Fibroblast of peridontal ligament (primary cell): ENCODE results near the gene VEGFA.

Experiments used
- DNase-seq: peaks from one replicate; pipeline ENCODE4 v3.0.0-alpha.2; 2010; ENCODE audit errors: extremely low read depth

Gene VEGFA

DNA sequence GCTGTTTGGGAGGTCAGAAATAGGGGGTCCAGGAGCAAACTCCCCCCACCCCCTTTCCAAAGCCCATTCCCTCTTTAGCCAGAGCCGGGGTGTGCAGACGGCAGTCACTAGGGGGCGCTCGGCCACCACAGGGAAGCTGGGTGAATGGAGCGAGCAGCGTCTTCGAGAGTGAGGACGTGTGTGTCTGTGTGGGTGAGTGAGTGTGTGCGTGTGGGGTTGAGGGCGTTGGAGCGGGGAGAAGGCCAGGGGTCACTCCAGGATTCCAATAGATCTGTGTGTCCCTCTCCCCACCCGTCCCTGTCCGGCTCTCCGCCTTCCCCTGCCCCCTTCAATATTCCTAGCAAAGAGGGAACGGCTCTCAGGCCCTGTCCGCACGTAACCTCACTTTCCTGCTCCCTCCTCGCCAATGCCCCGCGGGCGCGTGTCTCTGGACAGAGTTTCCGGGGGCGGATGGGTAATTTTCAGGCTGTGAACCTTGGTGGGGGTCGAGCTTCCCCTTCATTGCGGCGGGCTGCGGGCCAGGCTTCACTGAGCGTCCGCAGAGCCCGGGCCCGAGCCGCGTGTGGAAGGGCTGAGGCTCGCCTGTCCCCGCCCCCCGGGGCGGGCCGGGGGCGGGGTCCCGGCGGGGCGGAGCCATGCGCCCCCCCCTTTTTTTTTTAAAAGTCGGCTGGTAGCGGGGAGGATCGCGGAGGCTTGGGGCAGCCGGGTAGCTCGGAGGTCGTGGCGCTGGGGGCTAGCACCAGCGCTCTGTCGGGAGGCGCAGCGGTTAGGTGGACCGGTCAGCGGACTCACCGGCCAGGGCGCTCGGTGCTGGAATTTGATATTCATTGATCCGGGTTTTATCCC, at the start of gene VEGFA:
Gene VEGFA (plus strand): TSS at position 686 of the 846 bp plus-strand sequence.
- DNase-seq = peak; percentile 91

DNA sequence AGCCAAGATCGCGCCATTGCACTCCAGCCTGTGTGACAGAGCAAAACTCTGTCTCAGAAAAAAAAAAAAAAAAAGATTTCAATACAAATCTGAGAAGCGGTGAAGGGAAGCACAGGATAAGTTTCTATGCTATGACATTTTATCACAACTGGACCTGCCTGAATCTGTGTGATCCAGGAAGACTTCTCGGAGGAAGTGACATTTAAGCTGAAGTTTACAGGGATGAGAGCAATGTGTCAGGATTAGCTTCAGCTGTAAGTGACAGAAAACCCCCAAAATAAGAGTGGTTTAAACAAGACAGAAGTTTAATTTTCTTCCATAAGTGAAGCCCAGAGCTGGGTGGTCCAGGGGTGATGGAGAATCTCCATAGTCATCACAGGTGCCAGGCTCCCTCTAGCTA, 49.0 kb upstream of the VEGFA start:
- DNase-seq = no peak

DNA sequence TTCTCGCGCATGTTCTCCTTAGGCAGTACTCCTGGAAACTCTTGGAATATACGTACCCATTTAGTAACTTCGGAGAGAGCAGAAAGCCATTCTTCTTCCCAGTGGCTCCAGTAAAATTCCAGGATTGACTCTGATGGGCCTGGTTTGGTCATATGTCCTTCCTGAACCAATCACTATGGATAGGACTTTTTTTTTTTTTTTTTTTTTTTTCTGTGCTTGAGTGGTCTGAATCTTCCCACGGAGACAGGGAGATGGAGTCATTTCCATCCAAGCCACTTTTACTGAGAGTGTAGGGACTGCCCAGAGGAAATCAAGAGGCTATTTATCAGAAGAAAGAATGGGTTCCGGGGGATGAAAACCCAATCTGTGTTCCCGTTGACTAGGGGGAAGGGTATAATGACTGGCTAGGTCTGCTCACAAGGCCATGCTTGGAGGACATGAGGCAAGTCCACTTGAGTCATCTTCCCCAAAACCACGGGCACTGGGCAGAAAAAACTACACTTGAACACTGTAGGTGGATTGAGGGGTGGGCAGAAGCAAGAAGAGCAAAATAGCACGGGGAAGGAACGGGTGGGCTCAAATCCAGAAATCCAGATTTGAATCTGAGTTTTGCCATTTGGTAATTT, 47.0 kb upstream of the VEGFA start:
- no peak for DNase-seq

DNA sequence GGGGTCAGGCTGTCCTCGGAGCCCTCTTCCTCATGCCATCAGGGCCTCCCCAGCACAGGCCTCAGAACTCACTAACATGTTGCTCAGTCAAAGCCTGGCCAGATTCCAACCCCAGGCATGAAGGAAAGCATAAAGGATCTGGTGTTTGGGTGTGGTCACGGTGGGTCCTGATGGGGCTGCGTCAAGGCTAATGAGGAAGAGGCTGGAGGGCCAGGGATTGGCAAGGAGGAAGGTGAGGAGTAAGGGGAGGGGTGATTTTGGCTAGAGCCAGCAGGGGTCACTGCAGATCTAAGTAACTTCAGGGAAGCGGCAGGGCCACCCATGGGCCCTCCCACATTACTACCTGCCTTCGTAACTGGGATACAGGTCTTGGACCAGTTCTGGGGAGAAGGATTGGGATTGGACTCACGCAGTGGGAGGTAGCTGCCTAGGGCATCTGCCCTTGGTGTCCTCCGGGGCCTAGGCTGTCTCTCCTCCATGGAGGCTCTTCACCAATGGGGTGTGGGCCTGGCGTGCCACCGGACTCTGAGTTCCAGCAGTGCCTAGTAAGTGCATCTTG, 46.2 kb upstream of the VEGFA start:
- peak; percentile 60 for DNase-seq

DNA sequence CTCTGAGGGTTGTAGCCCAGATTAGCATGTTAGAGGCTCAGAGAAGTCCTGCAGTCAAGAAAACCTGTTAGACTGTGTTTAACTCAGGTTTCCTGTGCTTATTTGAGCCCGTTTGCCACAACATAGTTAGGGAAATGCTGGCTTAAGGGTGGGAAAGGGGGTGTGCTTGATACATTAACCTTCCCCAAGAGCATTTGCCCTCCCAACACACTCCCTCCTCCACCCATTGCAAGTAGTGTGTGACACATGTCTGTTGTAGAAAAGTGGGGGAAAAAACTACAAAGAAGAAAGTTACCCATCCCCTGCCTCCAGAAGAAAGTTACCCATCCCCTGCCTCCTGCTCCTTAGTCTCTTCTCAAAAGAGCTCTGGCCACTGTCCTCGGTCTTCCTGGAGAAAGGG, 45.7 kb upstream of the VEGFA start:
- DNase-seq = no peak

DNA sequence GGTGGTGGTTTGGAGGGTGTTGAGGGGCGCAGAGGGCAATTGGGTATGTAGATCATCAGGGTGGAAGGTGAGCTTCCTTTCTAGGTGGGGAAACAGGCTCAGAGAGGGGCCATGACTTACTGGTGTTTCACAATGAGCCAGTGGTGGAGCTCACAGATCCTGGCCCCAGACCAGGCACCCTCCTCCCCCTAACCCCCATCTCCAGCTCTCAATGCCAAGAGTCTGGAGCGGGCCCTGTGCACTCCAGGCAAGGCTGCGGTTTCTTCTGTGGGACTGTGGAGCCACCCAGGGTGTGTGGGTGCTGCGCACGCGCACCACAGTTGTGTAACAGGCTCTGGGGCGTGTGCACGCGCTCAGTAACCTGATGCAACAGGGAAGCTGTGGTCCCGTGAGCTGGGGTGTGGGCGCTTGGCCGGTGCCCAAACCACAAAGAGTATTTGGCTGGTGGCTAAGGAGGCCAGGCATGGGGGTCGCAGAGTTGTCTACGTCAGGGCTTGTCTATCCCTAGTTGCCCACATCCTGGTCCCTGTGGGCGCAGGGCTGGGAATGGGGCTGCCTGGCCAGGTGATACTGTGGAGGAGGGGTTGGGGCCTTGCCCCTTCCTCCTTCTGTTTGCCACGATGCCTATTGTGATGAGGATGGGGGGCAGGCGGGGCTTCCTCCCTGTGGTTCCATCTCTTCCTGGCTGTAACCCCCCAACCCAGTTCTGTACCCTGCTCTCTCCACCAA, 44.9 kb upstream of the VEGFA start:
- peak; percentile 97 for DNase-seq

DNA sequence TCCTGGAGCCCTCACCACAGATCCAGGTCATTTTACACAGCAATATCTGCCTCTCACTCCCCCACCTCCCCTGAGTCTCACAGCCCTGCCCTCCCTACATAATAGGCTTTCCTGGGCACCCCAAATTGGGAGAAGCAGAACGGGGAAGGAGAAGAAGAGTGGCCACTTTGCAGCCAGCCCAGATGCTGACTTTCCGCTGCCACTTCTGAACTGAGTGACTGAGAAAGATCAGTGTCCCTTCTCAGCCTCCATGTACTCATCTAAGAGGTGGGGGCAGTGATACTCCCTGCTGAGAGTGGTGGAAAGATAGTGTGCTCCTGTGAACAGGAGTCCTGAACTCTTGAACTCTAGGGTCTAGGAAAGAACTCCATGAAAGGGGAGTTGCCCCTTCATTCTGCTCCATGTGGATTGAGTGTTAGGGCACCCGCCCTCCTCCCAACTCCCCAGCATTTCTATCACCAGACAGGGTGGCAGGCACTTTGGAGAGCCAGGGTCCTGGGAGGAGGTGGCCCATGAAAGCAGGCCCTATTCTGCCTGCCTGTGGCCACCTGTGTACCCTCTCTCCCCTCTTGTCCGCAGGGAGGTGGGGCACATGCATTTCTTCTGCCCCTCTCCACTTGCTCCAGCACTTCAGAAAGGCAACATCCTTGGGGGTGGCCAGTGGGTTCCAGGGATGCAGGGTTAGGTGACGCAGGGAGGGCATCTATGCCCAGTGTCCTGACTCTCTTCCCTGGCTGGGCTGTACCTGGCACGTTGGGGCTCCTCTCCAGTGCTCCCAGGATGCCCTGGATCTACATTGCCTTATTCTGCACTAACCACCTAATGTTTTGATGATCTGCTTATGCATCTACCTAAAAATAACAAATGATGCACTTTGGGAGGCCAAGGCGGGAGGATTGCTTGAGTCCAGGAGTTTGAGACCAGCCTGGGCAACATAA, 44.1 kb upstream of the VEGFA start:
- DNase-seq = no peak

DNA sequence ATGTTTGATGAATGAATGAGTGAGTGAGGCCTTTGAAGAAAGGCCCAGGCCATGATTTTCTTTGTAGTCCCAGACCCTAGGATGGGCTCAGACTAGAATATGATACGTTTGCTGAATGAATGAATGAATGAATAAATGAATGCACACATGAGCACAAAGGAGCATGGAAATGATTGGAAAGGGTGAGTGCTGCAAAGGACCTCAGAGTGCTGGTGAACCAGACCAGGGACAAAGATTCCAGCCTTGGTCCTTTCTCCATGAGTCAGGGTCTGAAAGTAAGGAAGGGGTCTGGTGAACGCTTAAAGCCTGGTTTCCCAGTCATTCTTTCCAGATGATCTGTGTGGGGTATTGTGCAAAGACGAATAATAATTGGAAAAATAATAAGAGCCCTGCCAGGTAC, 42.4 kb upstream of the VEGFA start:
- no peak for DNase-seq

DNA sequence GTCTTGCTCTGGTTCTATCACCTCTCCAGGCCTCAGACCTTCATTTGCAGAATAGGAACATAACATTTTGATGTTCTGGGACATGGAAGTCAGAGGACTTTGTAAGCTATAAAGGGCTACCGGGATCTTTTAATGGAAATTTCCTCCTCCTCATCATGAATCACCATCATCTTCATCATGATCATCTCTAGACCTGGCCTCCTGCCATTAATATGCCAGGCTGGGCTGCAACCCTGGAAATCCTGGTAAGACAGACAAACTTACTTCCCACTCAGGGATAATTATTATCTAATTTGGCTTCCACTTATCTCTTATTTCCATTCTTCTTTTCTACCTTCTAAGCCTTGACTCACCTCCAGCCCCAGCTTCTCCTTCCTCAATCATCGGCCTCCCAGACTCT, 41.4 kb upstream of the VEGFA start:
- DNase-seq = no peak

DNA sequence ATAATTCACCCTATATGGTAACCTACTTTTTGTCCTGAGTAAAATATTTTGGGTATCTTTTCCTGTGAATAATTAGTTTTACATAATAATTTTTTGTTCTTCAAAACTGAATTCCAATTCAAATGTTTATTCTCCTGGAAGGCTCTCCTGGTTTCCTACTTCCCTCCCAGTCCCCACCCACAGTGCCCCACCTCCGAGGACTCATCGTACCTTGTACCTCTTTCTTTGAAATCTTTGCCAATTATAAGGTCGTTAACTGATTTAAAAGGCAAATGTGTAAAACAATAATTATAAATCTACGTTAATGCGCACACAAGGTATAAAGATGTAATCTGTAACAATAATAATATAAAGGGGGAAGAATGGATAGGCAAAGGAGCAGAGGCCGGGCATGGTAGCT, 40.5 kb upstream of the VEGFA start:
- DNase-seq = no peak

DNA sequence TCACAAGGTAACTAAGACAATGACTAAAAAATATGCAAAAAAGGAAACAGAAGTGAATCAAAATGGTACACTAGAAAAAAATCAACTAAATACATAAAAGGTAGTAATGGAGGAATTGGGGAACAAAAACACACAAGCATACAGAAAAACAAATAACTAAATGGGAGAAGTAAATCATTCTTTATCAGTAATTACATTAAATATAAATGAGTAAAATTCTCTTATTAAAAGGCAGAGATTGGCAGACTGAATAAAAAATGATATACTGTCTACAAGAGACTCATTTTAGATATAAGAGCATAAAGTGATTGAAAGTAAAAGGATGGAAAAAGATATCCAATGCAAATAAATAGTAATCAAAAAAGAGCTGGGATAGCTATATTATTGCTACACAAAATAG, 39.4 kb upstream of the VEGFA start:
- no peak for DNase-seq

DNA sequence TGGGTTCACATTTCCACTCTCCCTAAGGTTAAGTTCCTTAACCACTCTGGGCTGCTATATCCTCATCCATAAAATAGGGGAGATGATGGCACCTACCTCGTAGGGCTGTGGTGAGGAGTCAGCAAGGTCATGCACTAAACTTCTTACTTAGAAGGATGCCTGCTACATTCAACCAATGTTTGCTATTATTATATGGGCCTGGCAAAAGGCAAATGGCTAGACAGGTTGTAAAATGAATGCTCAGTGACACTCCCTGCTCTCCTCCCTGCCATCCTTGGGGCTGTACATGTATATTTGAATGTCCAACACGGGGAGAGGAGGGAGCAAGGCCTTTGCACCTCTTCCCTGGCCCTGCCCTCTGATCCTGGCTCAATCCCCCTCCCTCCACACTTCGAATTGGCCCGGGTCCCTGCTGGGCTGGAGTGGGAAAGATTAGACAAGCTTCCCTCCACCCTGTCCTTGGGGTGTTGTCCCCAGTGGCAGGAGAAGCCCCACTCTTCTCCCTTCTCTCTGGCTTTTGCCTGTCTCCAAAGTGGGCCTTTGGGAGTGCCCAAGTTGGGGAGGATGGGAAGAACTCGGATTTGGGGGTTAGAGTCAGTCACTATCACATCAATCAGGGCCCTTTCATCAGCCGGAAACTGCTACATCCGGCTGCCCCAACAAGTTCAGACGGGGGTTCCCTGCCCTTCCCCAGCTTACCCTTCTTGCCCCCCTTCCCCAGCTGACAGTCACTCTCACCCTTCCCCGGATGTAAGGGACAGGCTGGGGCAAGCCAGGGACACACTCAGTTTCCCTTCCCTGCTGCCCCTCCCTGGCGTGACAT, 36.3 kb upstream of the VEGFA start:
- DNase-seq = no peak

DNA sequence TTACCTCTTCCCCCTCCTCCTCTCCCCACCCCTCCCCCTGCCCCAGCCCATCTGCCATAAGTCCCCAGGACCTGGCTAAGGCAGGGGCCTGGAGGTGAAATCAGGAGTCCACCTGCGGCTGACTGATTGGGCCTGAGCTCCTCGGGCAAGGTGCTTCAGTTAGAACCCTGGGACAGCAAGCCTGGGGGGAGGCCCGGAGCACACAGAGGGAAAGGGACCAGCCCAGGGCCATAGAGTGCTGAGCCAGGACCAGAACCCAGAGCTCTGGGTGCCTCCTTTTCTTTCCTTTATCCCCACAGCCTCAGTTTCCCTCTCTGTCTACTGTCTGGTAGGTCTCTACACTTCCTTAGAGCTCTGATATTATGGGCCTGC, 35.7 kb upstream of the VEGFA start:
- DNase-seq = no peak

DNA sequence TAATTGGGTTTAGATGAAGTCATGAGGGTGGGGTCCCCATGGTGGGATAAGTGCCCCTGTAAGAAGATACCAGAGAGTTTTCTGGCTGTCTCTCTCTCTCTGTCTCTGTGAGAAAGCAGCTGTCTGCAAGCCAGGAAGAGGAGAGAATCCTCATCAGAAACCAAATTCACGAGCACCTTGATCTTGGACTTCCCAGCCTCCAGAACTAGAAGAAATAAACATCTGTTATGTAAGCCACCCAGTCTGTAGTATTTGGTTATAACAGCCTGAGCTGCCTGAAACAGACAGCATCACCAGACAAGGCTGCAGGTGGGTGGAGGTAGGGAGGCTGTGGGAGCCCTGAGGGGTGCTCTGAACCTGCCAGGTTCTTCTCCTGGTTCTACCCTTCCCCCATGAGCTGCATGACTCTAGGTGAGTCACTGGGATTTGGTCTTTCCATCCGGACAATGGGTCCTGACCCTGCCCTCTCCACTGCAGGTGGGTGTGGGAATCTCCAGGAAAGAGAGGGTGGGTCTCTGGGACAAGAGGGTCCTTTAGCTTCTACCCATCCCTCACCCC, 34.3 kb upstream of the VEGFA start:
- no peak for DNase-seq

DNA sequence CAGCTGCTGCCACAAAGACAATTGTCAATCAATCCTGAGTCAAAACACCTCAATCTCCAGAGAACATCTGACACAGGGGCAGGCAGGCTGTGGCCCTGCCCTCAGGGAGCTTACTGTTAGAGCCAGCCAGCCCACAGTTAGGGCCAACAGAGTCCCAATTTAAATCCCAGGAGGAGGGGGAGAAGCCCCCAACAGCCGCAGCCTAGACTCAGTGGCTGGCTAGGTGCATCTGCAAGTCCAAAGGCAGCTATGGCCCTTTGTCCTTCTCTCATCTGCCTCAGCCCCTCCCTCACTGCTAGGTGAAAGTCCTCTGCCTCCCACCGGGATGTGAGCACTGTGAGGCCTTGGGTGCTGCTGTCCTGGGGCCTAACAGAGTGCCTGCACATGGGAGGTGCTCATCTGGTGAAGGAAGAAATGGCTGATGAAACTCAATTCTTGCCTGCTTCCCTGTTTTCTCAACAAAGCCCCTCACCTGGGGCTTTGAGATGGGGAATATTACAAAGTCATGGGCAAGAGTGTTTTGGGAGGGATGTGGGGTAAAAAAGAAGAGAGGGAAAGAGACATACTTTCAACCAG, 33.7 kb upstream of the VEGFA start:
- no peak for DNase-seq

DNA sequence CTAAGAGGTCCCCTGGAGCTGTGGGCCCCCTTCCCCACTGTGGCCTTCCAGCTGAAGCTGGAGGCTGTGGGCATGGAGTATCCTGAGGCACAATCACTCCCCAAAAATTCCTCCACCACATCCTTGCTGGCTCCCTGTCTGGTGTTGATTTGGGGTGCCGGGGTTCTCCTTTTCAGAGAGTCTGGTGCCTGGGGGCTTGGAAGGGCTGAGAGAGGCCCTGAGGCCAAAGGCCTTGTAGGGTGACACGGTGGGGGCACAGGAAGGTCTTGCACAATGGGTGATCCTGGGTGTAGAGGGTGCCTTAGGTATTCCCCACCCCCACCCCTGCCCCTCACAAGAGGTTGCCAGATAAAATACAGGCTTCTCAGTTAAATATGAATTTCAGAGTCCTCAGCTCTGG, 33.2 kb upstream of the VEGFA start:
- no peak for DNase-seq

DNA sequence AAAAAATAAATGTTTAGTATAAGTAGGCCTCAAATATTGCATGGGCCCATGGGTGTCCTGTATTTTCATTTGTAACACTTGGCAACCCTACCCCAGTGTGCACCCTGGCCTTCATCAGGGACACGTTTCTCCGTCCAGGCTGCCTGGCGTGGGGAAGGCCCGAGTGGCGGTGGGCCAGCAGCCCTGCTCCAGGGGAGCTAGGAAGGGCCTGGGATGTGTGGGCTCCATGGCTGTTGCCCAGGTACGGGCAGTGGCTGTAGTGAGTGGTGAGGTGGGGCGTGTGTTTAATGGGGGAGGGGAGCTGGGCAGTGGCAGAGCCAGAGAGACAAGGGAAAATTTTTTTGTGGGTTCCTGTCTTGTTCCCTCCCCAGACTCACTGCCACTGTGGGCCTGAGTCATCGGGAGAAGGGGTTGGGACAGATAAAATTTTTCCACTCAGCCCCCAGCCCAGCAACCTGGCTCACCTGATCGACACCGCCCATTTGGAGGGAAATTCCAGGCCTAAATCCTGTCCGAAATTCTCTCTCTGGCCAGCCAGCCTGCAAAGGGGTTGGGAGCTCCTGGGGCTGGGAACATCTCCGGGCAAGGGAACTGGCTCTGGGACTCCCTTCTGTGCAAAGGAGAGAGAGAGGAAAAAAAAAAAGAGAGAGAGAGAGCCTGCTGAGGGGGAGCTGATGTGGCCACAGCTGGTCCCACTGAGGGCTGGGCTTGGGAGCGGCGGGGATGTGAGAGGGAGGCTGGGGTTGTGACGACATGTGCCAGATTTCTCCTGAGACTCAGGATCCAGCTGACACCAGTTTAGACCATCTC, 32.5 kb upstream of the VEGFA start:
- DNase-seq = no peak

DNA sequence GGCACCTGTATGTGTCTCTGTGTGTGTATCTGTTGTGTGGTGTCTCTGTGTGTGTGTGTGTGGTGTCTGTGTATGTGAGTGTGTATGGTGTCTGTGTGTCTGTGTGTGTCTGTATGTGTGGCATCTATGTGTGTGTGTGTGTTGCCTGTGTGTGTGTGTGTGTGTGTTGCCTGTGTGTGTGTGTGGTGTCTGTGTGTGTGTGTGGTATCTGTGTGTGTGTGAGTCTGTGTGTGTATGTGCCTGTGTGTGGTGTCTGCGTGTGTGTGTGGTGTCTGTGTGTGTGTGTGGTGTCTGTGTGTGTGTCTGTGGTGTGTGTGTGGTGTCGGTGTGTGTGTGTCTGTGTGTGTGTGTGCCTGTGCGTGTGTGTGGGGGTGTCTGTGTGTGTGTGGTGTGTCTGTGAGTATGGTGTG, 31.7 kb upstream of the VEGFA start:
- no peak for DNase-seq
